Measurements from ENCODE around the gene TNIK. TPM values are rescaled to one million over a fixed set of nuclear protein-coding genes. Genes with fewer than 3 reads are reported as not detected.

TNIK gene
- total RNA-seq, 4 donors from 2014 or later = 32.9 to 52.0 (median 40.2) TPM

DNA sequence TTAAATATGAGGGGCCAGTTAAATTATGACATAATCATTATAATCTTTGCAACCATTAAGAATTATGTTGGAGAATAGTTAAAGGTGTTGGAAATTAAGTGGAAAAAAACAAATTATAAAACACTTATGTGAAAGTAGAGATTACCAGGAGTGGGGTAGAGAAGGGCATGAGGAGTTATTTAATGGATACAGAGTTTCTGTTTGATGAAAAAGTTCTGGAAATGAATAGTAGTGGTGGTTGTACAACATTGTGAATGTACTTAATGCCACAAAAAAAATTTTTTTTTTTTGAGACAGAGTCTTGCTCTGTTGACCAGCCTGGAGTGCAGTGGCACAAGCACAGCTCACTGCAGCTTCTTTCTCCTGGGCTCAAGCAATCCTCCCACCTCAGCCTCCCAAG, 25.1 kb upstream of the TNIK start:
- Histone ChIP-seq H3K27me3 (no peaks in the 10 kb centered on the region), H3K4me3 (no peak overlapping the region), H3K9me3 (no peaks in the 10 kb centered on the region), H3K4me1 (no peaks in the 10 kb centered on the region), H3K27ac (no peak overlapping the region), H3K36me3 (no peaks in the 10 kb centered on the region)
- intact Hi-C loops (cut with DNase I; ENCODE audit: low total_unique reads) (no loop called here), in situ Hi-C loops (cut with MboI; ENCODE audit: low pct_ligation_motif_present in 1 of 4, low pct_unique_long_range_greater_than_20kb in 1 of 4, low sequenced_read_pairs in 3 of 4) (no loop called here)
- TF ChIP-seq POLR2AphosphoS5 (IDR thresholded peaks at IDR 0.05) = no peak
- no peak for TF ChIP-seq POLR2A (IDR thresholded peaks at IDR 0.05)
- TF ChIP-seq EP300 (IDR thresholded peaks at IDR 0.05; ENCODE audit: low read depth) = no peak
- TF ChIP-seq, protein P1, sequence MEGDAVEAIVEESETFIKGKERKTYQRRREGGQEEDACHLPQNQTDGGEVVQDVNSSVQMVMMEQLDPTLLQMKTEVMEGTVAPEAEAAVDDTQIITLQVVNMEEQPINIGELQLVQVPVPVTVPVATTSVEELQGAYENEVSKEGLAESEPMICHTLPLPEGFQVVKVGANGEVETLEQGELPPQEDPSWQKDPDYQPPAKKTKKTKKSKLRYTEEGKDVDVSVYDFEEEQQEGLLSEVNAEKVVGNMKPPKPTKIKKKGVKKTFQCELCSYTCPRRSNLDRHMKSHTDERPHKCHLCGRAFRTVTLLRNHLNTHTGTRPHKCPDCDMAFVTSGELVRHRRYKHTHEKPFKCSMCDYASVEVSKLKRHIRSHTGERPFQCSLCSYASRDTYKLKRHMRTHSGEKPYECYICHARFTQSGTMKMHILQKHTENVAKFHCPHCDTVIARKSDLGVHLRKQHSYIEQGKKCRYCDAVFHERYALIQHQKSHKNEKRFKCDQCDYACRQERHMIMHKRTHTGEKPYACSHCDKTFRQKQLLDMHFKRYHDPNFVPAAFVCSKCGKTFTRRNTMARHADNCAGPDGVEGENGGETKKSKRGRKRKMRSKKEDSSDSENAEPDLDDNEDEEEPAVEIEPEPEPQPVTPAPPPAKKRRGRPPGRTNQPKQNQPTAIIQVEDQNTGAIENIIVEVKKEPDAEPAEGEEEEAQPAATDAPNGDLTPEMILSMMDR (IDR thresholded peaks at IDR 0.05) = no peak
- DNase-seq = no peak

DNA sequence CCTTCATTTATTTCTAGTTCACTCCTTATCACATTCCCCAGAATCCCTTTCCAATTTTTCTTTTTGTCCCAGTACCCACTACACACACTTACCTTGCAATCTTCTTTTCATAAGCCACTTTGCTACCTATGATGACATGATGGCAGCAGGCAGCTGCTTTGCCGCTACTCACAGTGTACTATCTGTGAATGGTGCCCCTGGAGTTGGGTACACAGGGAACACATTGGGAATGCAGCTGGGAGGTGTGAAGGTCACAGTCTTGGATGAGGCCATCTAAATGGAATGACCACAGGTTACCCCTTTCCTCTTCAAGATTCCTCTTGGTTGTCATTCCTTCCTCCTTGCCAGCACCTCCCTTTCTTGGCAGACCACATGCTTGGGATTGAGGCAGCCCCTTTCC, 20.8 kb upstream of the TNIK start:
- no peak overlapping the region for H3K4me3 ChIP-seq
- WGBS, 2 donors (ENCODE audit: low coverage in 1 of 2) = 100% methylated on average over 1 of the region's 1 CpG; no CpG with 5 or more reads in 1 of the 2 donors
- DNase-seq = no peak
- TF ChIP-seq EP300 (IDR thresholded peaks at IDR 0.05; ENCODE audit: low read depth) (no peak), POLR2A (IDR thresholded peaks at IDR 0.05) (no peak), POLR2AphosphoS5 (IDR thresholded peaks at IDR 0.05) (no peak)
- TF ChIP-seq, protein P1 (IDR thresholded peaks at IDR 0.05) = no peak
- no peaks in the 10 kb centered on the region for H3K36me3 ChIP-seq
- intact Hi-C loops (cut with DNase I; ENCODE audit: low total_unique reads) = no loop called here
- H3K27me3 ChIP-seq = no peaks in the 10 kb centered on the region
- no peaks in the 10 kb centered on the region for H3K4me1 ChIP-seq
- H3K9me3 ChIP-seq = no peaks in the 10 kb centered on the region
- in situ Hi-C loops (cut with MboI; ENCODE audit: low pct_ligation_motif_present in 1 of 4, low pct_unique_long_range_greater_than_20kb in 1 of 4, low sequenced_read_pairs in 3 of 4) = no loop called here
- H3K27ac ChIP-seq = no peak overlapping the region

DNA sequence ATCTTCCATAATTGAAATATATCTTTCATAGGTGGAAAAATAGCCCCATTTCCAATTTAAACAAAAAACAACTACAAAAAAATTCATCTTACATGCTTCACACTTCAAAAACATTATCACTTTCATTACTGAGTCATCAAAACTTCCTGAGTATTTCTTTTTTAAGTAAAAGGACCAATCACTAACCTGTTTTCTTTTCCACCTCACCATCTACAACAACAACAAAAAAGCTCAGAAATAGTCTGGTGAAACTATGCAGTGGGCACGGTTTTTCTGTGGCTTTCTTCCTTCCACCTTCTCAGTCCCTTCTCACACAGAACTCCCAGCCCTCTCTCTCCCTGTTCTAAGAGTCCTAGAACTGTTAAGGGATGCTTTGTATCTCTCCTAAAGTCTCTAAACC, 20.3 kb upstream of the TNIK start:
- no peaks in the 10 kb centered on the region for H3K9me3 ChIP-seq
- H3K27me3 ChIP-seq = no peaks in the 10 kb centered on the region
- TF ChIP-seq, protein P1 (IDR thresholded peaks at IDR 0.05) = no peak
- TF ChIP-seq POLR2AphosphoS5 (IDR thresholded peaks at IDR 0.05) (no peak), EP300 (IDR thresholded peaks at IDR 0.05; ENCODE audit: low read depth) (no peak), POLR2A (IDR thresholded peaks at IDR 0.05) (no peak)
- H3K4me3 ChIP-seq = no peak overlapping the region
- no peak for DNase-seq
- H3K27ac ChIP-seq = no peak overlapping the region
- intact Hi-C loops (cut with DNase I; ENCODE audit: low total_unique reads) = no loop called here
- WGBS, 2 donors (ENCODE audit: low coverage in 1 of 2) = 46 to 48% methylated on average over 1 of the region's 1 CpG
- in situ Hi-C loops (cut with MboI; ENCODE audit: low pct_ligation_motif_present in 1 of 4, low pct_unique_long_range_greater_than_20kb in 1 of 4, low sequenced_read_pairs in 3 of 4) = no loop called here
- H3K36me3 ChIP-seq = no peaks in the 10 kb centered on the region
- no peaks in the 10 kb centered on the region for H3K4me1 ChIP-seq

DNA sequence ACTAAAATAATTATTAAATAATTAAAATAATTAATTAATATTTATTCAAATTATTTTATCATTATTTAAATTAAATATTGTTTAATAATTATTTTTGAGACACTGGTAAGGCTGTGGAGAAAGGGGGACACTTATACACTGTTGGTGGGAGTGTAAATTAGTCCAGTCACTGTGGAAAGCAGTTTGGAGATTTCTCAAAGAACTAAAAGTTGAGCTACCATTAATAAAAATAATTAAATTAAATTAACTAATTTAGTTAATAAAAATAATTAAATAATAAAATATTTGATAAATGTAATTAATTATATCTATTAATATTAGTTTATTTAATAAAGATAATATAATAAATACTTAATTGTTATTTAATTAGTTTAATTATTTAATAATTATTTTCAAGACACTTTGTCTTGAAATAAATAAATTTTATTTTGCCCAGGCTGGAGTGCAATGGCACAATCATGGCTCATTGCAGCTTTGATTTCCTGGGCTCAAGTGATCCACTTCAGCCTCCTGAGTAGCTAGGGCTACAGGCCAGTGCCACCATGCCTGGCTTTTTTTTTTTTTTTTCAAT, 16.4 kb upstream of the TNIK start:
- Histone ChIP-seq H3K27ac (no peak overlapping the region), H3K4me3 (no peak overlapping the region), H3K4me1 (no peaks in the 10 kb centered on the region), H3K9me3 (no peaks in the 10 kb centered on the region), H3K36me3 (no peaks in the 10 kb centered on the region), H3K27me3 (no peaks in the 10 kb centered on the region)
- intact Hi-C loops (cut with DNase I; ENCODE audit: low total_unique reads) (no loop called here), in situ Hi-C loops (cut with MboI; ENCODE audit: low pct_ligation_motif_present in 1 of 4, low pct_unique_long_range_greater_than_20kb in 1 of 4, low sequenced_read_pairs in 3 of 4) (no loop called here)
- no peak for TF ChIP-seq POLR2AphosphoS5 (IDR thresholded peaks at IDR 0.05)
- no peak for TF ChIP-seq EP300 (IDR thresholded peaks at IDR 0.05; ENCODE audit: low read depth)
- TF ChIP-seq, protein P1 (IDR thresholded peaks at IDR 0.05) = no peak
- TF ChIP-seq POLR2A (IDR thresholded peaks at IDR 0.05) = no peak
- DNase-seq = no peak
